Right lobe of liver (tissue), 6 donors: ENCODE measurements around the gene ADGRA1. TPM values are rescaled to one million over a fixed set of nuclear protein-coding genes. Genes with fewer than 3 reads are reported as not detected.

ENCODE experiments used
- ATAC-seq, 4 donors: fragments of 200-7000 bp; cut with Tn5 transposase; one replicate each; pipeline ENCODE4 v1.9.1; 2020; ENCODE audit warnings: mild to moderate bottlenecking in 4 of 4, moderate library complexity in 4 of 4
- DNase-seq, 3 donors: peaks; one replicate each; pipeline ENCODE4 v3.0.0-alpha.2; 2020
- H3K27ac ChIP-seq, 3 donors: fragments of 200-600 bp; one replicate each; pipeline ENCODE4 v1.8.0; 2022
- H3K27me3 ChIP-seq, 2 donors: fragments of 200-600 bp; one replicate each; pipeline ENCODE4 v1.8.0; 2022
- H3K36me3 ChIP-seq, 4 donors: fragments of 200-600 bp; sonication (generic) in 1 of 4; one replicate each; pipeline versions ENCODE4 v1.5.1 to v1.8.0; 2017 to 2022; ENCODE audit warnings: control low read depth in 1 of 4
- H3K4me1 ChIP-seq, 4 donors: fragments of 200-600 bp; sonication (generic) in 1 of 4; one replicate each; pipeline versions ENCODE4 v1.5.1 to v1.8.0; 2017 to 2022; ENCODE audit warnings: control low read depth in 1 of 4
- H3K4me3 ChIP-seq, 3 donors: fragments of 200-600 bp; one replicate each; pipeline ENCODE4 v1.8.0; 2022
- H3K9me3 ChIP-seq, 4 donors: fragments of 200-600 bp; sonication (generic) in 1 of 4; one replicate each; pipeline versions ENCODE4 v1.5.1 to v1.8.0; 2017 to 2022; ENCODE audit warnings: control low read depth in 1 of 4
- CTCF ChIP-seq, 4 donors: fragments of 200-600 bp in 3 of 4; fragments of 450-650 bp in 1 of 4; IDR thresholded peaks; one replicate each; pipeline versions ENCODE4 v1.5.1 to v1.8.0; 2016 to 2022; ENCODE audit warnings: antibody characterized with exemption in 4 of 4, mild to moderate bottlenecking in 2 of 4
- POLR2A ChIP-seq: fragments of 450-650 bp; IDR thresholded peaks from one replicate; pipeline ENCODE4 v1.6.1; 2017; ENCODE audit warnings: antibody characterized with exemption, mild to moderate bottlenecking
- WGBS: methylation state at CpG from one replicate; pipeline ENCODE4 v1.1.6; 2018; ENCODE audit warnings: low coverage, low lambda C conversion rate; ENCODE audit not compliant: insufficient coverage; ENCODE audit errors: missing lambda C conversion rate; 5-methylcytosine and 5-hydroxymethylcytosine counted together
- intact Hi-C, 2 donors: fragments of 100-400 bp; cut with DNase I; formaldehyde crosslinking; loops; one replicate each; pipeline versions ENCODE4 v1.11.2 to v1.14.1; 2022
- total RNA-seq, 6 experiments: library from RNA; depleted of rRNA in 2 of 6; stranded (reverse); fragments of >200 nt in 2 of 6; fragmentation: NEBNext Ultra II Directional in 3 of 6; extraction: Animal tissue kit (Norgen Biotek cat#: 25700) in 3 of 6; gene quantifications; one replicate each; pipeline versions ENCODE4 v1.1.0 to v1.2.4, GENCODE V29; 2016 to 2023
- donor health status: DM: no; HTN: yes; CAD: no.
- donor health status: DM: no; HTN: no; CAD: no.
- donor health status: DM: no; HTN: no; CAD: no.
- donor health status: DM: no; HTN: yes; CAD: no.
- donor health status: DM: no; HTN: yes; CAD: no.

Gene ADGRA1
- total RNA-seq, 6 experiments from 2014 or later = 0.10 to 0.46 (median 0.16) TPM; not detected in 1

- H3K4me3 ChIP-seq = no peak overlapping the region
- H3K9me3 ChIP-seq = no peaks in the 10 kb centered on the region
- no peaks in the 10 kb centered on the region for H3K4me1 ChIP-seq
- TF ChIP-seq CTCF (IDR thresholded peaks at IDR 0.05) = no peak
- TF ChIP-seq POLR2A = no peak
- intact Hi-C loops = no loop called here
- DNase-seq = no peak
- H3K27me3 ChIP-seq = peaks cover 0 to 3% of the 10 kb centered on the region in 2 donors
- ATAC-seq = no peak
- H3K27ac ChIP-seq = no peak overlapping the region
- WGBS = 39% methylated on average over 4 of the region's 18 CpGs
- no peaks in the 10 kb centered on the region for H3K36me3 ChIP-seq
Observed at GRCh38 chr10:133043541-133044225, 44.0 kb upstream of the ADGRA1 start.

GRCh38 chr10:133044401-133044811 is 43.3 kb upstream of the ADGRA1 start:
- peaks cover 0 to 3% of the 10 kb centered on the region in 2 donors for H3K27me3 ChIP-seq
- intact Hi-C loops = no loop called here
- no peaks in the 10 kb centered on the region for H3K9me3 ChIP-seq
- H3K4me3 ChIP-seq = no peak overlapping the region
- WGBS = 25% methylated on average over 6 of the region's 19 CpGs
- ATAC-seq = no peak
- H3K4me1 ChIP-seq = no peaks in the 10 kb centered on the region
- H3K27ac ChIP-seq = no peak overlapping the region
- no peak for TF ChIP-seq CTCF (IDR thresholded peaks at IDR 0.05)
- no peak for TF ChIP-seq POLR2A
- no peaks in the 10 kb centered on the region for H3K36me3 ChIP-seq
- no peak for DNase-seq

- 63% methylated on average over 7 of the region's 26 CpGs for WGBS
- no peaks in the 10 kb centered on the region for H3K27me3 ChIP-seq
- intact Hi-C loops = no loop called here
Observed at GRCh38 chr10:133045556-133046389, 42.0 kb upstream of the ADGRA1 start.

GRCh38 chr10:133046390-133046765 is 41.3 kb upstream of the ADGRA1 start:
- ATAC-seq (no peak), DNase-seq (no peak)
- Histone ChIP-seq H3K27me3 (no peaks in the 10 kb centered on the region), H3K9me3 (no peaks in the 10 kb centered on the region), H3K36me3 (no peaks in the 10 kb centered on the region), H3K4me3 (no peak overlapping the region), H3K27ac (no peak overlapping the region), H3K4me1 (no peaks in the 10 kb centered on the region)
- WGBS = 45% methylated on average over 7 of the region's 14 CpGs
- TF ChIP-seq CTCF (IDR thresholded peaks at IDR 0.05) (no peak), POLR2A (no peak)
- intact Hi-C loops = no loop called here

More at GRCh38 chr10:133045556-133046389, 42.0 kb upstream of the ADGRA1 start:
- DNase-seq (no peak), ATAC-seq (no peak)
- Histone ChIP-seq H3K9me3 (no peaks in the 10 kb centered on the region), H3K4me1 (no peaks in the 10 kb centered on the region), H3K4me3 (no peak overlapping the region), H3K36me3 (no peaks in the 10 kb centered on the region), H3K27ac (no peak overlapping the region)
- TF ChIP-seq CTCF (IDR thresholded peaks at IDR 0.05) (no peak), POLR2A (no peak)
